Activated naive CD4-positive, alpha-beta T cell treated with anti-CD3 and anti-CD28 coated beads for 36 hours (primary cell): ENCODE measurements around the gene NACC1. TPM values are rescaled to one million over a fixed set of nuclear protein-coding genes. Genes with fewer than 3 reads are reported as not detected.

ENCODE experiments used
- CTCF ChIA-PET: fragments of 350-600 bp; sonication (Branson Sonifier 250); formaldehyde crosslinking; loops from one replicate; lab custom pipeline; 2021; ENCODE audit warnings: antibody characterized with exemption; lab: Charles Lee
- DNase-seq: peaks from one replicate; pipeline ENCODE4 v3.0.0-alpha.2; 2020
- H3K27ac Mint-ChIP-seq: one replicate; pipeline ENCODE4 v1.8.0; 2021; ENCODE audit warnings: mild to moderate bottlenecking, mixed read lengths
- H3K27me3 Mint-ChIP-seq: one replicate; pipeline ENCODE4 v1.8.0; 2021; ENCODE audit warnings: low read depth, mixed read lengths
- H3K36me3 Mint-ChIP-seq: one replicate; pipeline ENCODE4 v1.8.0; 2021; ENCODE audit warnings: low read depth, mixed read lengths
- H3K4me1 Mint-ChIP-seq: one replicate; pipeline ENCODE4 v1.8.0; 2021; ENCODE audit warnings: low read depth, mixed read lengths
- H3K4me3 Mint-ChIP-seq: one replicate; pipeline ENCODE4 v1.8.0; 2021; ENCODE audit warnings: mild to moderate bottlenecking, moderate library complexity, mixed read lengths
- H3K9me3 Mint-ChIP-seq: one replicate; pipeline ENCODE4 v1.8.0; 2021; ENCODE audit warnings: mixed read lengths
- intact Hi-C: fragments of 100-400 bp; cut with micrococcal nuclease; formaldehyde crosslinking; loops from one replicate; pipeline ENCODE4 v1.15.1; 2023
- total RNA-seq, 2 experiments: library from RNA; stranded (reverse); gene quantifications; one replicate each; pipeline ENCODE4 v1.2.3, GENCODE V29; 2021

NACC1 gene
- total RNA-seq: 10 to 100 TPM; 41.3 to 45.0 TPM

GRCh38 chr19:13117772-13118423 lies at the start of gene NACC1:
Gene NACC1 (plus strand): TSS chr19:13118264. CDS start chr19:13135208, 16,944 bp downstream.
- Mint-ChIP-seq H3K9me3 (no peaks in the 10 kb centered on the region), H3K4me1 (peaks cover 49% of the 10 kb centered on the region), H3K4me3 (peak within 1 kb of the TSS; percentile 97), H3K36me3 (peaks cover 4% of the 10 kb centered on the region), H3K27ac (peak within 1 kb of the TSS; percentile 91), H3K27me3 (no peaks in the 10 kb centered on the region)
- intact Hi-C loops: loop anchor here (1.0 kb wide), 3 partner anchors 18 to 45 kb away; no protein-coding TSS in a partner anchor
- peak; percentile 89 for DNase-seq
- CTCF ChIA-PET: interaction anchor here (0.6 to 4.0 kb wide), 4 partner anchors 13 to 153 kb away, joined by 3 to 24 read pairs (median 5); no protein-coding TSS in a partner anchor

GRCh38 chr19:13069415-13070359 lies 48.4 kb upstream of the NACC1 start:
- Mint-ChIP-seq H3K4me3 (no peak overlapping the region), H3K4me1 (no peaks in the 10 kb centered on the region), H3K27me3 (no peaks in the 10 kb centered on the region), H3K36me3 (no peaks in the 10 kb centered on the region), H3K27ac (no peak overlapping the region), H3K9me3 (no peaks in the 10 kb centered on the region)
- intact Hi-C loops: no loop called here
- no peak for DNase-seq
- CTCF ChIA-PET: interaction anchor here (1.0 to 5.1 kb wide), 2 partner anchors 9 to 104 kb away, joined by 3 to 37 read pairs; no protein-coding TSS in a partner anchor

DNA sequence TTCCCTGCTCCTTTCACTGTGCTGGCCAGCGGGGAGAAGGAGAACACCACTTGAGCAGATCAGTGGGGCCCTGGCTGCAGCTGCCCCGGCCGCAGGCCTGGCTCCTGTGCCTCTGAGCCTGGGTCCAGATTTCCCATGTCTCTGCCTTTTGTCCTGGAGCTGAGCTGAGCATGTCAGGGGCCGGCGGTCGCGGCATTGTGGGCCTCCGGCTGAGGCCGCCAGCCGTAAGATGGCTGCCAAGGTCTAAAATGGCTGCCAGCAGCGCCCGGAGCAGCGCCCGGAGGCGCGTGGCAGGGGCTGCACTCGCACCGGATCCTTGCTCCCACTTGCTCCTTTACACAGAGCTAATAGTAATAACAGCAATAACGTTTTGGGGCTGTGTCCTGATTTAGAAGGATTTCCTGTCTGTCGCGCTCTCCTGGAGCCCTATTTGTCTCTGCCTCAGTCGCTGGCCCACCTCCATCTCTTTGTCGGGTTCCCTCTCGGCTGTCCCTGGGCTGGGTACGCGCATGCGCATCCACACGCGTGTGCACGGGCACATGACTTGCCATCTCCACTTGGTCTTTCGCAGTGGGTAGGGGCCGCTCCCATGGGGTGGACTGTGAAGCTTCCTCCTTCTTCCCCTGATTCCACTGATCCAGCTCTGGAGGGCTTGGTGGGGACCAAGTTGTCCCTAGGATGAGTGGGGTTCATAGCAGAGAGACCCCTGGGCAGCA lies 47.5 kb upstream of the NACC1 start:
- CTCF ChIA-PET: interaction anchor here (1.0 to 5.1 kb wide), 3 partner anchors 10 to 105 kb away, joined by 3 to 37 read pairs (median 3); no protein-coding TSS in a partner anchor
- intact Hi-C loops: no loop called here

DNA sequence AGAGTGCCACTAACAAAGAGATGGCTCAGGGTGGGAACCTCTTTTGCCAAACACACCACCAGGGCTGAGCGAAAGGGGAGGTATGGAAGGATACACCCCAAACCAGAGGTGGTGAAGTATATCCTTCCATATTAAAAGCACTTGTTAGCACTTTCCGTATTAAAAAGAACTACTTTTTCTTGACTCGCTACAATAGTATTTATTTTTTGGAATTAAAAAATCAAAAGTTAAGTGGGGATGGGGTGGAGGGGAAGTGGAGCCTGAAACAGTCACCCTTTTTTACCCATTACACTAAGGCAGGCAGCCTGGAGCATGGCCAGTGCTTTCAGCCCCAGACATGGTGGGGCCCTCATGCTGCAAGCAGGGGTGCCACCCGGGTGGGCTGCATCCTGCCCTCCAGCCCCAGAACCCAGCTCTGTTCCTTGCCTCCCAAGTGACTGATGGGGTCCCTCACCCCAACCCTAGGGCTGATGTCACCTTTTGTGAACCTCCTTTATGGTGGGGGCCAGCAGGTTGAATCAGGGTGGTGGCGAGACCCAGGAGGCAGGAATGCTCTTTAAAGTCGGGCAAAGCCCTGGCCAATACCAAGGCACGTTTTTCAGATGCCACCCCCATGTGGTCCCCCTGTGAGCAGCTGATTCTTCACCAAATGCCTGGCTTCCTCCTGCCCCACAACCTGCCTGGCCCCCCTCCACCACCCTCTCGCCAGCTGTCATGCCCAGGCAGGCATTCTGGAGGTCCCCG lies 46.4 kb upstream of the NACC1 start:
- Mint-ChIP-seq H3K4me1 (no peaks in the 10 kb centered on the region), H3K9me3 (no peaks in the 10 kb centered on the region), H3K27me3 (no peaks in the 10 kb centered on the region), H3K4me3 (no peak overlapping the region), H3K36me3 (no peaks in the 10 kb centered on the region), H3K27ac (no peak overlapping the region)
- CTCF ChIA-PET: interaction anchor here (1.0 to 5.1 kb wide), 3 partner anchors 11 to 38 kb away, joined by 3 to 37 read pairs (median 7); no protein-coding TSS in a partner anchor
- DNase-seq: no peak
- intact Hi-C loops: no loop called here

More for the DNA sequence above, 47.5 kb upstream of the NACC1 start:
- Mint-ChIP-seq H3K9me3 (no peaks in the 10 kb centered on the region), H3K27ac (no peak overlapping the region), H3K4me3 (no peak overlapping the region), H3K27me3 (no peaks in the 10 kb centered on the region), H3K4me1 (no peaks in the 10 kb centered on the region), H3K36me3 (no peaks in the 10 kb centered on the region)
- no peak for DNase-seq

GRCh38 chr19:13072188-13072908 lies 45.7 kb upstream of the NACC1 start:
- CTCF ChIA-PET: interaction anchor here (2.1 to 5.1 kb wide), 2 partner anchors 11 to 39 kb away, joined by 7 to 37 read pairs; no protein-coding TSS in a partner anchor
- Mint-ChIP-seq H3K27ac (no peak overlapping the region), H3K4me3 (no peak overlapping the region), H3K27me3 (no peaks in the 10 kb centered on the region), H3K36me3 (no peaks in the 10 kb centered on the region), H3K9me3 (no peaks in the 10 kb centered on the region), H3K4me1 (no peaks in the 10 kb centered on the region)
- DNase-seq: no peak
- intact Hi-C loops: no loop called here

DNA sequence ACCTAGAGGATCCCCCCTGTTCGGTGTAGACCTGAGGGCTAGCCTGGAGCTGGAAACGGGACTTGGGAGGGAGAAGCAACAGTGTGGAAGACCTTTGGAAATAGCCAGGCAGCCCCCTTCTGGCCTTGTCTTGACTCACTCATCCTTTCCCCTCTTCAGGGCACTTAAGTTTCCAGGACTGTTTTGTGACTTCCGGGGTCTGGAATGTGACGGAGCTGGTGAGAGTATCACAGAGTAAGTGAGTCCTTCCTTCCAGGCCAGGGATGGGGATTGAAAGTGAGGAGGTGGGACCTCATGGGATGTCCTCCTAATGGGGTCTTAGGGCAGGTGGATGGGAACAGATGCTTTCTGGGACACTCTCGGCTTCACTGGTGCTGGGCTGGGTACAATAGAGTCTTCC lies 44.8 kb upstream of the NACC1 start:
- CTCF ChIA-PET: interaction anchor here (2.1 to 5.1 kb wide), 2 partner anchors 12 to 40 kb away, joined by 7 to 37 read pairs; no protein-coding TSS in a partner anchor
- no peaks in the 10 kb centered on the region for H3K27me3 Mint-ChIP-seq
- intact Hi-C loops: no loop called here
- H3K27ac Mint-ChIP-seq: no peak overlapping the region
- H3K4me3 Mint-ChIP-seq: no peak overlapping the region
- no peaks in the 10 kb centered on the region for H3K36me3 Mint-ChIP-seq
- DNase-seq: no peak
- no peaks in the 10 kb centered on the region for H3K9me3 Mint-ChIP-seq
- H3K4me1 Mint-ChIP-seq: no peaks in the 10 kb centered on the region

DNA sequence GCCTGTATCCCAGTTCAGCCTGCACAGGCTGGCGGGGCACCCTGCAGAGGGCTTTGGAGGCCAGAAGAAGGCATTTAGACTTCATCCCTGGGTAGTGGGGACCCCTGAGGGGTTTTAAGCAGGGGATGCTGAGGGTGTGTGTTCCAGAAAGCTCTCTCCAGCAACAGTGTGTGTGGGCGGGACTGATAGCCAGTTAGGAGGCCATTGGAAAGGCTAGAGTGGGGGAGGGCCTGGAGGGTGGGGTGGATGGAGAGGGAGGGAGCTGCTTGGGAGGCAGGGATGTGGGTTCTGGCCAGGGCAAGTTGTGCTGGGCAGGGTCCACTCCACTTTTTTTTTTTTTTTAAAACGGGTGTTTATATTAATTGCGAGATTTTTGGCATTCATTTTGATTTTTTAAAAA lies 43.7 kb upstream of the NACC1 start:
- peaks cover 2% of the 10 kb centered on the region for H3K4me1 Mint-ChIP-seq
- H3K4me3 Mint-ChIP-seq: no peak overlapping the region
- no peak for DNase-seq
- H3K27me3 Mint-ChIP-seq: no peaks in the 10 kb centered on the region
- intact Hi-C loops: no loop called here
- CTCF ChIA-PET: interaction anchor here (5.1 kb wide), 1 partner anchor 13 kb away, joined by 37 read pairs; no protein-coding TSS in a partner anchor
- H3K27ac Mint-ChIP-seq: no peak overlapping the region
- no peaks in the 10 kb centered on the region for H3K36me3 Mint-ChIP-seq
- no peaks in the 10 kb centered on the region for H3K9me3 Mint-ChIP-seq

DNA sequence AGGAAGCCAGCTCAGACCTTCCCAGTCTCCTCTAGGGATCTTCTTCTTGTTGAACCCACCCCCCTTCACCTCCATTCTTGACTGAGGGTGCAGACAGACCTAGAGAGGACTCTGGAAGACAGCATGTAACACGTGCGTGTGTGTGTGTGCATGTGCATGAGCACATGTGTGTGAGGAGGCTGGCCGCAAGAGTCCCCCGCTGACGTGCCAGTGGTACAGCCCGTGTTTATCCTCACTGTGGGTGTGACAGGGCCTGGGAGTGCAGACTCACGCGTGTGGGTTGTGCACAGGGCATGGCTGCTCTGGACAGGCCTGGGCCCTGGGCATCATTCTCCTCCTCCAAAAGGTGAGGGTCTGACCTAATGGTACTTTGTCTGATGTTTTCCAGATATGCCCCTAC lies 41.7 kb upstream of the NACC1 start:
- Mint-ChIP-seq H3K4me1 (peaks cover 2% of the 10 kb centered on the region), H3K27ac (no peak overlapping the region), H3K9me3 (no peaks in the 10 kb centered on the region), H3K27me3 (no peaks in the 10 kb centered on the region), H3K36me3 (no peaks in the 10 kb centered on the region), H3K4me3 (no peak overlapping the region)
- intact Hi-C loops: no loop called here
- DNase-seq: no peak
- CTCF ChIA-PET: no interaction called here

DNA sequence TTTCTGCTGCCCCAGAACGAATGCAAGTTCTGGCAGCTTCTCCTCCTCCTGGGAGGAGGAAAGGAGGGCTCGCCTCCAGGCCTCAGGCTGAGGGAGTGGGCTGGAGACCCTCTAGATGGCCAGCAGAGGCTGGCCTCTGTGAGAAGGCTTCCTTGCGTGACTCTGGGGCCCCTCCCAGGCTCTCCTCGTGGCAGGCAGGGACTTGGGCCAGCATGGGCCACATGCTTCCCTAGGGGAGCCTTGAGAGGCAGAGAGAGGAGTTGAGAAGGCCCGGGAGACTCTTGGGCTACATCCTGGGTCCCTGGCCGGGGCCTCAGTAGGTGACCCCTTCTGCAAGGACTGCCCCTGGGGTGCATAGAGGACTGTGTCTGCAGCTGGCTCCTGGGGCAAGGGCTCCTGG lies 41.3 kb upstream of the NACC1 start:
- Mint-ChIP-seq H3K36me3 (no peaks in the 10 kb centered on the region), H3K27ac (no peak overlapping the region), H3K4me3 (no peak overlapping the region), H3K9me3 (no peaks in the 10 kb centered on the region), H3K4me1 (peaks cover 2% of the 10 kb centered on the region), H3K27me3 (no peaks in the 10 kb centered on the region)
- intact Hi-C loops: no loop called here
- DNase-seq: no peak
- CTCF ChIA-PET: interaction anchor here (2.0 kb wide), 1 partner anchor 15 kb away, joined by 6 read pairs; no protein-coding TSS in a partner anchor

- no peak for DNase-seq
- CTCF ChIA-PET: interaction anchor here (2.0 kb wide), 1 partner anchor 16 kb away, joined by 6 read pairs; no protein-coding TSS in a partner anchor
- H3K27ac Mint-ChIP-seq: no peak overlapping the region
- no peaks in the 10 kb centered on the region for H3K27me3 Mint-ChIP-seq
- intact Hi-C loops: no loop called here
- H3K4me3 Mint-ChIP-seq: no peak overlapping the region
- H3K4me1 Mint-ChIP-seq: peaks cover 2% of the 10 kb centered on the region
- H3K9me3 Mint-ChIP-seq: no peaks in the 10 kb centered on the region
- H3K36me3 Mint-ChIP-seq: no peaks in the 10 kb centered on the region
Observed at GRCh38 chr19:13077240-13077639, 40.8 kb upstream of the NACC1 start.

- CTCF ChIA-PET: interaction anchor here (0.8 to 2.0 kb wide), 3 partner anchors 17 to 113 kb away, joined by 3 to 6 read pairs (median 3); no protein-coding TSS in a partner anchor
- no peaks in the 10 kb centered on the region for H3K9me3 Mint-ChIP-seq
- H3K4me1 Mint-ChIP-seq: peaks cover 2% of the 10 kb centered on the region
- H3K27ac Mint-ChIP-seq: no peak overlapping the region
- H3K36me3 Mint-ChIP-seq: no peaks in the 10 kb centered on the region
- intact Hi-C loops: no loop called here
- no peaks in the 10 kb centered on the region for H3K27me3 Mint-ChIP-seq
- no peak for DNase-seq
- no peak overlapping the region for H3K4me3 Mint-ChIP-seq
Observed at GRCh38 chr19:13078381-13078780, 39.7 kb upstream of the NACC1 start.
